Erythroblast (primary cell): ENCODE measurements around the gene CORO2B.
A peak's percentile ranks its signal among the peaks of the same experiment; 100 is the strongest.

Experiments used
- DNase-seq, 2 experiments: peaks; one replicate each; lab custom pipeline; 2025; lab: John Stamatoyannopoulos, UW
- GATA1 ChIP-seq: IDR thresholded peaks from 2 replicates; pipeline ENCODE4 v1.6.1; 2011; ENCODE audit warnings: low read depth, mild to moderate bottlenecking, control low read depth, low read length, moderate library complexity
- POLR2A ChIP-seq: IDR thresholded peaks from 2 replicates; pipeline ENCODE4 v1.6.1; 2011; ENCODE audit warnings: mild to moderate bottlenecking, low read length

The CORO2B gene

DNA sequence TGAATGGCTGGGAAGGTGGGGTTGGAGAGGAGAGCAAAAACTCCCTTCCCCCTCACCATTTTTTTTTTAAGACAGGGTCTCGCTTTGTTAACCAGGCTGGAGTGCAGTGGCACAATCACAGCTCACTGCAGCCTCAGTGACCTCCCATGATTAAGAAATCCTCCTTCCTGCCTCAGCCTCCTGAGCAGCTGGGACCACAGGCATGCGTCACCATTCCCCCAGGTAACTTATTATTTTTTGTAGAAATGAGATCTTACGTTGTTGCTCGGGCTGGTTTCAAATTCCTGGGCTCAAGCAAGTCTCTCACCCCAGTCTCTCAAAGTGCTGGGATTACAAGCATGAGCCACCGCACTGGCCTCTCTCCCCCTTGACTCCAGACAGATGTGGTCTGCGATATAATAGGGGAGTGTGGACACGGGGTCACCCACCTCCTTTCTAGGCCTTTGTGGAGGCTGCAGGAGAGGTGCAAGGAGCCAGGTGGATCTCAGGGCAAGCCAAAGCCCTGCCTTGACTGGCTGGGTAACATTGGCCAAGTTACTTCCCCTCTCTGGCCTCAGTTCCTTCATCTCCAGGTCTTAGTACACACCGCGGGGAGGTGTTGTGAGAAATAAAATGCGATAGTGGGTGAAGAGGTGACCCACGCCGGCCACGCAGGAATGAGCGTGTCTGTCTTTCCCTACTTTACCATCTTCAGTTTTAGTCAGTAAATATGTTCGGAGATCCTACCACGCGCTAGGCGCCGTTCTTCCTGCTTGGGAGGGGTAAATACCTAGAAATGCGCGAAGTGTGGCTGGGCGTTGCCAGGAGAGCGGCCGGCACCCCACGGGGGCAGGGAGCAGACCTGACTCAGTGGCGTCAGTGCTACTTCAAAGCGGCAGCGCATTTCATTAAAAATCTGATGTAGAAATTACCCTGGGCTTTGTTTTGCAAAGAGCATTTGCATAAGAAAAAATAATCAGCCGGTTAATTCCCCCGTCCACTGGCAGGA, 20.2 kb upstream of the CORO2B start:
- TF ChIP-seq POLR2A (no peak), GATA1 (no peak)
- DNase-seq = no peak

GRCh38 chr15:68559345-68560310, 19.2 kb upstream of the CORO2B start:
- TF ChIP-seq GATA1 = no peak
- TF ChIP-seq POLR2A = no peak

GRCh38 chr15:68560501-68561113, 18.2 kb upstream of the CORO2B start:
- no peak for TF ChIP-seq POLR2A
- no peak for TF ChIP-seq GATA1
- no peak for DNase-seq

More at GRCh38 chr15:68559345-68560310, 19.2 kb upstream of the CORO2B start:
- DNase-seq = peak; percentile 70 to 78

DNA sequence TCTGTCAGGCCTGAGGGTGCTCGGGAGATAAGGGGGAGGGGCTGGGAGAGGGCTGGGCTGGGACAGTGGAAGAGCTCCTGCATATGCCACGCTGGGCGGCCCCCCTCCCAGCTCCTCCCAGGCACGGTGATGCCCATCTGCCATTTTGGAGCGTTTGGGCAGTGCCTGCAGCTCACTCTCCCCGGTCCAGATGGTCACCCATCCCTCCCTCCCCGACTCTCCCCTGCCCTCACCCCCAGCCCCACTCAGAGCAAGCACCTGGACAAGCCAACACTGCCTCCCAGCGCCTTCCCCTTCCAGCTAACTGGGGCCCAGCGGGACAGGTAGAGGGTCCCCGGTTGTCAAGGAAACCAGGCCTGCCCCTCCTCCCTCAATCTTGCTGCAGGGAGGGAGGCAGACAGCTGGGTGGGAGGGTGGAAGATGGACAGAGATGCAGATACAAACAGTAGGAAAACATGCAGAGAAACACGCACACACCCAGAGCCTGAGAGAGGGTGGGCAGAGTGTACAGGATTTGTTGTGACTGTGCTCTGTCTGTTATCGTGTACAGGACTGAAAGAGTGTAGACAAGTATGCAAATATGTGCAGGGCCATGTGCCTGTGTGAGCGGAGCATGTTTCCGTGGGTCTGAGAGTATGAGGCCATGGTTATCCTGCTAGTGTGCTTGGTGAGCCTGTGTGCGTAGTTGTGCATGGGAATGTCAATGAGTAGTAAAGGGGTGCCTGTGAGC, 17.5 kb upstream of the CORO2B start:
- DNase-seq = no peak
- no peak for TF ChIP-seq GATA1
- no peak for TF ChIP-seq POLR2A

GRCh38 chr15:68561901-68562300, 16.9 kb upstream of the CORO2B start:
- TF ChIP-seq POLR2A (no peak), GATA1 (no peak)
- no peak for DNase-seq

GRCh38 chr15:68564173-68564572, 14.6 kb upstream of the CORO2B start:
- no peak for TF ChIP-seq POLR2A
- no peak for TF ChIP-seq GATA1

DNA sequence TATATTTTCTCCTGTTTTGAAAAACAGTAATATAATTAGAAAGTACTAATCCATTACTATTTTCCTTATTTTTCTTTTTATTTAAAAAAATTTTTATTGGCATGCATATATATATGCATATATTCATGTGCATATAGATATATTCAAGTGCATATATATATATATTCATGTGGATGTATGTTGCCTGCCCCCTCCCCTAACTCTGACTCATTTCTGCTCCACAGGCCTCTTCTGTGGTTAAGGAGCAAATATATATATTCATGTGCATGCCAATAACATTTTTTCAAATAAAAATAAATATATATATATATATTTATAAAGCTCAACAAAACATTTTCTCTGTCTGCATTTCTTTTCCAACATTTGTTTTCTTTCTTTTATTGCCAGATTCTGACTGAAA, 13.6 kb upstream of the CORO2B start:
- no peak for DNase-seq
- TF ChIP-seq POLR2A (no peak), GATA1 (no peak)

More at GRCh38 chr15:68564173-68564572, 14.6 kb upstream of the CORO2B start:
- DNase-seq = no peak

- no peak for TF ChIP-seq POLR2A
- TF ChIP-seq GATA1 = no peak
- DNase-seq = no peak
These were observed 13.1 kb upstream of the CORO2B start for GRCh38 chr15:68565726-68566125.

DNA sequence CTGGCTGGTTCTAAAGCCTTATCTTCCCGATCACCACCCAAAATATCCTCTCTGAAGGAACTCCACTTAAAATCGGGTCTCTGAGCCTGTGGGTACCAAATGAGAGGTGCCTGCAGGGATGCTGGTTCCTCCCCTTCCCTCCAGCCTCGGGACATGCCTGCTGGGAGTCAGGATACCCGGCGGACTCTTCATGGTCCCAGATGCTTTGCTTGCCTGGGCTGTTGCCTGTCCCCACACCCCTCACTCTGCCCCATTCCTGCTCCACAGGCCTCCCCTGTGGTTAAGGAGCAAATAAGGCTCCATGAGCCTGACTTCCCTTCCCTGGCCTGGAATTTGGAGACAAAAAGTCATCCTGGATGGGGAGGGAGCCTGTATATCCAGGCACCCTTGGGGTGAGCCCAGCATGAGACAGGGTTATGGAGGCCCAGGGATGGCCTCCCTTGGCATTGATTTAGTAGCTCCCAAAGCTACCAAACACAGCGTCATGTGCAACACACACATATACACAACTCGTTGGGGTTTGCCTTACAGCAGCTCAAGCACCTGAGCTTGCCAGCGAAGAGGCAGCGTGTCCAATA, 12.3 kb upstream of the CORO2B start:
- no peak for TF ChIP-seq POLR2A
- no peak for TF ChIP-seq GATA1
- no peak for DNase-seq

- no peak for DNase-seq
- TF ChIP-seq POLR2A (no peak), GATA1 (no peak)
These were observed 11.4 kb upstream of the CORO2B start for GRCh38 chr15:68567345-68567744.

DNA sequence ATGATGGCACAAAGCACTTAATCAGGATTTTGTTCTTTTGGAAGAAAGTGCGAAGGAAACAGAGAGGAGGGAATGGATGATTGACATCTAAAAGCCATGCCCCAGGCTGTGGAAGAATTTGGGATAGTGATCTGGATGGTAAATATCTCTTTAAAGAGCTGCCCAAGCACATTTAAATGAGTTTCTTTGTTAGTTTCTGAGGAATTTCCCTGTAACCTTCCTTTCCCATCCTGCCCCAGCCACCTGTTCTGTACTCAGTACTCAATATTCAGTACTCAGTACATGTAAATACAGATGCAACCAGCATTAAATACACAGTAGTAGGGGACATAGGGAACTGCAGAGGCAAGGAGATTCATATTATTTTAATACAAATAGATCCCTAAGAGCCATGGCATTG, 7.8 kb upstream of the CORO2B start:
- TF ChIP-seq GATA1 = no peak
- TF ChIP-seq POLR2A = no peak

DNA sequence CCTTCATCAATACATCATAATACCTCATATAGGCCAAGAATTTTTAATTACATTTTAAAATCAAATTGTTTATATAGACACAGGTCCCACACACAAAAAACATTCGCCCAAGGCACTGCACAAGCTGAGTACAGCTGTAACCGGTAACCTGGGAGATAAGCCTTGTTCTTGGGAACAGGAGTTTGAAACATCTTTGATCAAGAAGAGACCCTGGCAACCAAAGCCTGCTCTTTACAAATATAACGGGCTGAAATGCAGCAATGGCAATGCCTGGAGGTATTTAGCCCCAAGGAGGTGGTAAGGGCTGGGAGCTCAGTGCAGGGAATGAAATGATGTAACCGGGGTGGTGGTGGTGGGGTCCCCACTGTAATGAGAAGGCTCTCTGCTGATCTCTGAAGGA, 7.2 kb upstream of the CORO2B start:
- no peak for DNase-seq
- TF ChIP-seq GATA1 = no peak
- no peak for TF ChIP-seq POLR2A

More for the DNA sequence above, 7.8 kb upstream of the CORO2B start:
- no peak for DNase-seq
